ENCODE data around the gene CST2. TPM values are rescaled to one million over a fixed set of nuclear protein-coding genes. Genes with fewer than 3 reads are reported as not detected.

The CST2 gene
- total RNA-seq, 1 donor from 2014 or later: not detected

DNA sequence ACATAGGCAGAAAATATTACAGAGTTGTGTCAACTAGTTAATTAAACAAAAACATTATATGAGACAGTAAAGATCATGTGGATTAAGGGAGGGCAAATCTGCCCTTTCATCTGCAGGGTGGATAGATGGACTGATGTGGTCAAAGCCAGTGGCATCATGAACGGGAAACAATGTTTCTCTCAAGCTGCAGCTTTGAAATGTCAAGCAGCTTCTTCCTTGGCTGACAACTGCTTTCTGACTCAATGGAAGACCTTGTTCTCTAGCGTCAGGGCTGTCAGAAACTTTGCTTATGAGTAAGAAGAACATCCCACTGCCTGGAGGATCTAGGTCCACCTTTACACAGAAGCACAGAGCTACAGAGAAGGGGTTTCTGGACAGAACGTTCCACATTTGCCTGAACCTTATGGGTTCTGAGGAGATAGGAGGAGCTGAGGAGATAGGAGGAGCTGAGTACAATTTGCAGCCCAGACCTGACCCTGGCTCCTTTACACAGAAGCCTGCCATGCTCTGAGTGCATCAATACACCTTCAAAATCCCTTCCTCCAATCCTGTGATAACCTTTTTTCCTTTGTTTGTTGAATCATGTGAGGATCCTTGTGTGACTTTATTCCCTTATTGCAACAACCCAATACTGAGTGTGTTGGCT, 47.0 kb upstream of the CST2 start:
- Histone ChIP-seq H3K27me3 (no peaks in the 10 kb centered on the region), H3K4me3 (no peak overlapping the region), H3K9me3 (ENCODE audit: low read depth) (no peaks in the 10 kb centered on the region), H3K4me2 (no peak overlapping the region), H3K27ac (no peak overlapping the region), H3K4me1 (peaks cover 26% of the 10 kb centered on the region), H3K79me2 (ENCODE audit: low read depth) (no peaks in the 10 kb centered on the region), H4K20me1 (ENCODE audit: low read depth) (no peaks in the 10 kb centered on the region), H2AFZ (replicated peaks) (no peak overlapping the region), H3K36me3 (no peaks in the 10 kb centered on the region), H3K9ac (no peak overlapping the region), H3F3A (ENCODE audit: low read depth) (peaks cover 10% of the 10 kb centered on the region)
- Mint-ChIP-seq H3K4me3 (no peak overlapping the region), H3K9me3 (no peaks in the 10 kb centered on the region), H3K27me3 (ENCODE audit: insufficient read depth, low read depth) (peaks cover 5% of the 10 kb centered on the region), H3K27ac (no peak overlapping the region), H3K36me3 (no peaks in the 10 kb centered on the region), H3K4me1 (peaks cover 12% of the 10 kb centered on the region)
- TF ChIP-seq, protein P1, sequence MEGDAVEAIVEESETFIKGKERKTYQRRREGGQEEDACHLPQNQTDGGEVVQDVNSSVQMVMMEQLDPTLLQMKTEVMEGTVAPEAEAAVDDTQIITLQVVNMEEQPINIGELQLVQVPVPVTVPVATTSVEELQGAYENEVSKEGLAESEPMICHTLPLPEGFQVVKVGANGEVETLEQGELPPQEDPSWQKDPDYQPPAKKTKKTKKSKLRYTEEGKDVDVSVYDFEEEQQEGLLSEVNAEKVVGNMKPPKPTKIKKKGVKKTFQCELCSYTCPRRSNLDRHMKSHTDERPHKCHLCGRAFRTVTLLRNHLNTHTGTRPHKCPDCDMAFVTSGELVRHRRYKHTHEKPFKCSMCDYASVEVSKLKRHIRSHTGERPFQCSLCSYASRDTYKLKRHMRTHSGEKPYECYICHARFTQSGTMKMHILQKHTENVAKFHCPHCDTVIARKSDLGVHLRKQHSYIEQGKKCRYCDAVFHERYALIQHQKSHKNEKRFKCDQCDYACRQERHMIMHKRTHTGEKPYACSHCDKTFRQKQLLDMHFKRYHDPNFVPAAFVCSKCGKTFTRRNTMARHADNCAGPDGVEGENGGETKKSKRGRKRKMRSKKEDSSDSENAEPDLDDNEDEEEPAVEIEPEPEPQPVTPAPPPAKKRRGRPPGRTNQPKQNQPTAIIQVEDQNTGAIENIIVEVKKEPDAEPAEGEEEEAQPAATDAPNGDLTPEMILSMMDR (IDR thresholded peaks at IDR 0.05): no peak
- TF ChIP-seq EZH2phosphoT487 (IDR thresholded peaks at IDR 0.05): no peak
- no peak for TF ChIP-seq EZH2 (IDR thresholded peaks at IDR 0.05)
- DNase-seq (ENCODE audit: low spot score): no peak

DNA sequence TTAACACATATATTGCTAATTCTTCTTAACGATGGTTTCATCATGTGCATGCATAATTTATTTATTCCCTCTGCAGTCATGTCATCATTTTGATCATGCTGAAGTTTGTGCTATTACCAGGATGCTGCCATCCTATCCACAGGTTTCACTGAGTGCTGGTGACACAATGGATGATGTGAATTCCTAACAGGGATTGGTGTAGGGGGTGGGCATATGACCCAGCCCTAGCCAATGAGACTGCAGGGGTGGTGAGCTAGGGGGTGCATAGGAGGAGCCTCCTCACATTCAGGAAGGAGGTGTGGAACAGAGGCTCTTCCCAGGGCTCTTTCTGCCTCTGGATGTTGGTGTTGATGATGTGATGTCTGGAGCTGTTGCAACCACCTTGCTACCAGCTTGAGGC, 45.5 kb upstream of the CST2 start:
- DNase-seq (ENCODE audit: low spot score): no peak
- no peak overlapping the region for H3K4me3 Mint-ChIP-seq
- Histone ChIP-seq H4K20me1 (ENCODE audit: low read depth) (no peaks in the 10 kb centered on the region), H3K9me3 (ENCODE audit: low read depth) (no peaks in the 10 kb centered on the region), H3K27me3 (no peaks in the 10 kb centered on the region), H3K27ac (no peak overlapping the region), H3K4me3 (no peak overlapping the region), H2AFZ (replicated peaks) (no peak overlapping the region), H3K36me3 (no peaks in the 10 kb centered on the region), H3F3A (ENCODE audit: low read depth) (peaks cover 10% of the 10 kb centered on the region), H3K4me1 (peaks cover 32% of the 10 kb centered on the region), H3K9ac (no peak overlapping the region), H3K79me2 (ENCODE audit: low read depth) (no peaks in the 10 kb centered on the region), H3K4me2 (no peak overlapping the region)
- TF ChIP-seq EZH2 (IDR thresholded peaks at IDR 0.05): no peak
- no peak for TF ChIP-seq EZH2phosphoT487 (IDR thresholded peaks at IDR 0.05)
- TF ChIP-seq, protein P1 (IDR thresholded peaks at IDR 0.05): no peak
- H3K27ac Mint-ChIP-seq: no peak overlapping the region
- no peaks in the 10 kb centered on the region for H3K36me3 Mint-ChIP-seq
- H3K27me3 Mint-ChIP-seq (ENCODE audit: insufficient read depth, low read depth): peaks cover 5% of the 10 kb centered on the region
- no peaks in the 10 kb centered on the region for H3K9me3 Mint-ChIP-seq
- H3K4me1 Mint-ChIP-seq: peaks cover 13% of the 10 kb centered on the region

DNA sequence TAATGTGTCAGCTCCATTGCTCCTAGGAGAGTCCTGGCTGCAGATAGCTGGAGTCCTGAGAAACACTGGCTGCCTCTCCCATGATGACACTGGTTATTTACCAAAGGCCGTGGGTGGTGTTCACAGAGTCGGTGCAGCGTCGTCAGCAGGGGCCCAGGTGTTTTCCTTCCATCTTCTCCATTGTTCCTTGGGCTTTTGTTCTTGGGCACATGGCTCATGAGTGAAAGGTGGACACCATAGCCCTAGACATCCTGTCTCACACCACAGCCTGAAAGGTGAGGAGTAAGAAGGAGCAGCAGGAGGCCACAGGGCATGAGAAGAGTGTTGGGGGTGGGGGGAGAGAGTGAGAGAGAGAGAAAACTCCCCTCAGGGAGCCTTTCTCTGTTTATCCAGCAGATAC, 43.9 kb upstream of the CST2 start:
- H3K9me3 ChIP-seq (ENCODE audit: low read depth): no peaks in the 10 kb centered on the region
- H3K4me3 Mint-ChIP-seq: no peak overlapping the region
- H3K9ac ChIP-seq: no peak overlapping the region
- TF ChIP-seq EZH2 (IDR thresholded peaks at IDR 0.05): no peak
- TF ChIP-seq, protein P1 (IDR thresholded peaks at IDR 0.05): no peak
- TF ChIP-seq EZH2phosphoT487 (IDR thresholded peaks at IDR 0.05): no peak
- H3K27ac Mint-ChIP-seq: no peak overlapping the region
- no peak overlapping the region for H2AFZ ChIP-seq (replicated peaks)
- no peak overlapping the region for H3K27ac ChIP-seq
- no peaks in the 10 kb centered on the region for H3K27me3 ChIP-seq
- H4K20me1 ChIP-seq (ENCODE audit: low read depth): no peaks in the 10 kb centered on the region
- no peak for DNase-seq (ENCODE audit: low spot score)
- H3K27me3 Mint-ChIP-seq (ENCODE audit: insufficient read depth, low read depth): peaks cover 5% of the 10 kb centered on the region
- peaks cover 32% of the 10 kb centered on the region for H3K4me1 ChIP-seq
- H3K4me3 ChIP-seq: no peak overlapping the region
- H3K9me3 Mint-ChIP-seq: no peaks in the 10 kb centered on the region
- peaks cover 10% of the 10 kb centered on the region for H3K4me1 Mint-ChIP-seq
- peaks cover 10% of the 10 kb centered on the region for H3F3A ChIP-seq (ENCODE audit: low read depth)
- H3K4me2 ChIP-seq: no peak overlapping the region
- H3K36me3 Mint-ChIP-seq: no peaks in the 10 kb centered on the region
- no peaks in the 10 kb centered on the region for H3K79me2 ChIP-seq (ENCODE audit: low read depth)
- H3K36me3 ChIP-seq: no peaks in the 10 kb centered on the region

Data from neural progenitor cell (in vitro differentiated cells).